Brain microvascular endothelial cell (primary cell): Measurements from ENCODE around the gene JADE2.

Source experiments
- DNase-seq: peaks from one replicate; pipeline ENCODE4 v3.0.0-alpha.2; 2020
- H3K27ac ChIP-seq: fragments of 250-450 bp; sonication (Bioruptor Pico); 2 replicates; pipeline ENCODE4 v1.5.1; 2020; ENCODE audit warnings: mild to moderate bottlenecking, moderate library complexity
- H3K27me3 ChIP-seq: fragments of 250-450 bp; sonication (Bioruptor Pico); replicated peaks from 2 replicates; pipeline ENCODE4 v1.5.1; 2020; ENCODE audit warnings: mild to moderate bottlenecking
- H3K36me3 ChIP-seq: fragments of 250-450 bp; sonication (Bioruptor Pico); replicated peaks from 2 replicates; pipeline ENCODE4 v1.5.1; 2020; ENCODE audit warnings: mild to moderate bottlenecking
- H3K4me3 ChIP-seq: 2 replicates; pipeline ENCODE4 v1.5.1; 2011; ENCODE audit warnings: low read depth, mild to moderate bottlenecking, control low read depth, low read length, moderate library complexity
- CTCF ChIP-seq: IDR thresholded peaks from 2 replicates; pipeline ENCODE4 v1.5.1; 2011; ENCODE audit warnings: low read depth, mild to moderate bottlenecking, moderate library complexity, low read length, control low read depth, inconsistent platforms; ENCODE audit errors: missing control alignments
- in situ Hi-C: cut with HindIII; loops from 2 replicates; pipeline ENCODE4 v1.10.0; 2017; ENCODE audit warnings: low sequenced_read_pairs, low pct_ligation_motif_present

JADE2 gene

GRCh38 chr5:134570365-134570758 lies 44.9 kb downstream of the JADE2 start:
- TF ChIP-seq CTCF: no peak
- no peak overlapping the region for H3K27ac ChIP-seq
- no peak overlapping the region for H3K4me3 ChIP-seq
- in situ Hi-C loops: no loop called here
- no peaks in the 10 kb centered on the region for H3K27me3 ChIP-seq
- DNase-seq: no peak
- H3K36me3 ChIP-seq: peaks cover 23% of the 10 kb centered on the region

- TF ChIP-seq CTCF: no peak
- DNase-seq: no peak
- H3K27me3 ChIP-seq: no peaks in the 10 kb centered on the region
- in situ Hi-C loops: no loop called here
- H3K36me3 ChIP-seq: peaks cover 23% of the 10 kb centered on the region
- no peak overlapping the region for H3K27ac ChIP-seq
- H3K4me3 ChIP-seq: no peak overlapping the region
Measured at GRCh38 chr5:134570886-134571285, 45.4 kb downstream of the JADE2 start.

GRCh38 chr5:134571693-134572405 lies 46.4 kb downstream of the JADE2 start:
- Histone ChIP-seq H3K27me3 (no peaks in the 10 kb centered on the region), H3K4me3 (no peak overlapping the region), H3K36me3 (peaks cover 16% of the 10 kb centered on the region), H3K27ac (no peak overlapping the region)
- DNase-seq: no peak
- no peak for TF ChIP-seq CTCF
- in situ Hi-C loops: no loop called here

- Histone ChIP-seq H3K27me3 (no peaks in the 10 kb centered on the region), H3K4me3 (no peak overlapping the region), H3K27ac (no peak overlapping the region), H3K36me3 (peaks cover 16% of the 10 kb centered on the region)
- in situ Hi-C loops: no loop called here
- TF ChIP-seq CTCF: no peak
- DNase-seq: no peak
Measured at GRCh38 chr5:134572811-134573210, 47.3 kb downstream of the JADE2 start.

- no peak overlapping the region for H3K4me3 ChIP-seq
- peaks cover 25% of the 10 kb centered on the region for H3K36me3 ChIP-seq
- H3K27me3 ChIP-seq: no peaks in the 10 kb centered on the region
- no peak overlapping the region for H3K27ac ChIP-seq
- no peak for TF ChIP-seq CTCF
- no peak for DNase-seq
- in situ Hi-C loops: no loop called here
Measured at GRCh38 chr5:134574521-134574920, 49.1 kb downstream of the JADE2 start.

- Histone ChIP-seq H3K27me3 (no peaks in the 10 kb centered on the region), H3K27ac (no peak overlapping the region), H3K4me3 (no peak overlapping the region), H3K36me3 (peaks cover 26% of the 10 kb centered on the region)
- no peak for DNase-seq
- in situ Hi-C loops: no loop called here
- no peak for TF ChIP-seq CTCF
Measured at GRCh38 chr5:134575316-134575715, 49.8 kb downstream of the JADE2 start.
